GM23338 (cell line): Measurements from ENCODE around the gene STX16. TPM values are rescaled to one million over a fixed set of nuclear protein-coding genes. Genes with fewer than 3 reads are reported as not detected.

Source experiments
- ATAC-seq: fragments of 200-7000 bp; cut with Tn5 transposase; 3 replicates; pipeline ENCODE4 v1.9.1; 2020
- DNase-seq: peaks from one replicate; pipeline ENCODE4 v3.0.0-alpha.2; 2015; ENCODE audit warnings: low spot score
- H2AFZ ChIP-seq: fragments of 200-600 bp; sonication (generic); 2 replicates; pipeline ENCODE4 v1.8.0; 2016; ENCODE audit warnings: antibody characterized with exemption, mild to moderate bottlenecking, moderate library complexity
- H3F3A ChIP-seq: fragments of 200-600 bp; sonication (generic); replicated peaks from 2 replicates; pipeline ENCODE4 v1.8.0; 2017; ENCODE audit warnings: antibody characterized with exemption, mixed run types, low read depth
- H3K27ac ChIP-seq: fragments of 200-600 bp; sonication (generic); 2 replicates; pipeline ENCODE4 v1.6.1; 2016; ENCODE audit warnings: low read depth
- H3K27me3 ChIP-seq: fragments of 200-600 bp; sonication (generic); 2 replicates; pipeline ENCODE4 v1.8.0; 2016; ENCODE audit warnings: mild to moderate bottlenecking, mixed run types, moderate library complexity; ENCODE audit not compliant: insufficient read depth
- H3K36me3 ChIP-seq: fragments of 200-600 bp; sonication (generic); 2 replicates; pipeline ENCODE4 v1.8.0; 2016; ENCODE audit warnings: mild to moderate bottlenecking; ENCODE audit not compliant: insufficient read depth
- H3K4me1 ChIP-seq: fragments of 200-600 bp; sonication (generic); 2 replicates; pipeline ENCODE4 v1.8.0; 2016; ENCODE audit warnings: mild to moderate bottlenecking, moderate library complexity; ENCODE audit not compliant: insufficient read depth
- H3K4me2 ChIP-seq: fragments of 200-600 bp; sonication (generic); 2 replicates; pipeline ENCODE4 v1.7.1; 2017; ENCODE audit warnings: mixed run types
- H3K4me3 ChIP-seq: fragments of 200-600 bp; sonication (generic); 2 replicates; pipeline ENCODE4 v1.6.1; 2016; ENCODE audit warnings: mixed run types
- H3K79me2 ChIP-seq: fragments of 200-600 bp; sonication (generic); replicated peaks from 2 replicates; pipeline ENCODE4 v1.8.0; 2017; ENCODE audit warnings: mild to moderate bottlenecking; ENCODE audit not compliant: insufficient read depth
- H3K9me2 ChIP-seq: fragments of 200-600 bp; sonication (generic); 2 replicates; pipeline ENCODE4 v1.8.0; 2017; ENCODE audit not compliant: insufficient read depth
- H4K20me1 ChIP-seq: fragments of 200-600 bp; sonication (generic); replicated peaks from 2 replicates; pipeline ENCODE4 v1.8.0; 2017; ENCODE audit warnings: mild to moderate bottlenecking; ENCODE audit not compliant: insufficient read depth
- H3K27ac Mint-ChIP-seq: 2 replicates; pipeline ENCODE4 v1.8.0; 2020; ENCODE audit warnings: inconsistent platforms, mild to moderate bottlenecking, moderate library complexity, mixed read lengths
- H3K27me3 Mint-ChIP-seq: 3 replicates; pipeline ENCODE4 v1.8.0; 2022; ENCODE audit warnings: low read depth, mild to moderate bottlenecking, moderate library complexity, mixed read lengths, inconsistent platforms; ENCODE audit not compliant: insufficient read depth, poor library complexity
- H3K36me3 Mint-ChIP-seq: 3 replicates; pipeline ENCODE4 v1.8.0; 2021; ENCODE audit warnings: low read depth, mild to moderate bottlenecking, inconsistent platforms, moderate library complexity, mixed read lengths
- H3K4me1 Mint-ChIP-seq: 3 replicates; pipeline ENCODE4 v1.8.0; 2020; ENCODE audit warnings: mild to moderate bottlenecking, inconsistent platforms, mixed read lengths
- H3K4me3 Mint-ChIP-seq: 3 replicates; pipeline ENCODE4 v1.8.0; 2021; ENCODE audit warnings: moderate library complexity, mild to moderate bottlenecking, inconsistent platforms, mixed read lengths
- H3K9me3 Mint-ChIP-seq: 3 replicates; pipeline ENCODE4 v1.8.0; 2020; ENCODE audit warnings: moderate library complexity, mild to moderate bottlenecking, inconsistent platforms, mixed read lengths
- CREB1 ChIP-seq: fragments of 250-450 bp; sonication (Bioruptor Pico); IDR thresholded peaks from 2 replicates; pipeline ENCODE4 v1.5.0; 2020; ENCODE audit warnings: low read depth, mild to moderate bottlenecking, moderate library complexity
- ETS1 ChIP-seq: IDR thresholded peaks from 2 replicates; pipeline ENCODE4 v1.6.1; 2016; ENCODE audit warnings: antibody characterized with exemption
- EZH2 ChIP-seq: fragments of 200-600 bp; sonication (generic); IDR thresholded peaks from one replicate; pipeline ENCODE4 v1.8.0; 2017; ENCODE audit warnings: antibody characterized with exemption, mild to moderate bottlenecking, low read depth; ENCODE audit not compliant: unreplicated experiment
- EZH2phosphoT487 ChIP-seq: fragments of 200-600 bp; sonication (generic); IDR thresholded peaks from one replicate; pipeline ENCODE4 v1.8.1; 2018; ENCODE audit warnings: antibody characterized with exemption; ENCODE audit not compliant: unreplicated experiment
- JUNB ChIP-seq: IDR thresholded peaks from one replicate; pipeline ENCODE4 v1.6.1; 2016; ENCODE audit warnings: antibody characterized with exemption; ENCODE audit not compliant: unreplicated experiment
- NANOG ChIP-seq: IDR thresholded peaks from 2 replicates; pipeline ENCODE4 v1.6.1; 2016; ENCODE audit warnings: antibody characterized with exemption, borderline replicate concordance
- POLR2AphosphoS5 ChIP-seq: IDR thresholded peaks from 2 replicates; pipeline ENCODE4 v1.6.1; 2016; ENCODE audit warnings: antibody characterized with exemption, low read depth
- STAT1 ChIP-seq: IDR thresholded peaks from one replicate; pipeline ENCODE4 v1.6.1; 2016; ENCODE audit warnings: antibody characterized with exemption; ENCODE audit not compliant: unreplicated experiment
- ZNF114 ChIP-seq: fragments of 250-450 bp; sonication (Bioruptor Pico); IDR thresholded peaks from 2 replicates; pipeline ENCODE4 v1.5.0; 2020; ENCODE audit warnings: mild to moderate bottlenecking, moderate library complexity
- ZNF331 ChIP-seq: fragments of 250-450 bp; sonication (Bioruptor Pico); IDR thresholded peaks from 2 replicates; pipeline ENCODE4 v1.5.0; 2020; ENCODE audit warnings: low read depth, mild to moderate bottlenecking, moderate library complexity
- ZNF462 ChIP-seq: fragments of 250-450 bp; sonication (Bioruptor Pico); IDR thresholded peaks from 2 replicates; pipeline ENCODE4 v1.5.0; 2020; ENCODE audit warnings: mild to moderate bottlenecking, moderate library complexity
- polyA plus RNA-seq: library from polyadenylated mRNA; unstranded; fragments of >200 nt; fragmentation: Nextera tagmentation; extraction: Ambion mirVana; gene quantifications from 2 replicates; pipeline ENCODE4 v1.2.1, GENCODE V29; 2016
- total RNA-seq: library from RNA; depleted of rRNA; stranded (reverse); fragments of >200 nt; shearing (Covaris generic); gene quantifications from 2 replicates; pipeline ENCODE4 v1.2.3, GENCODE V29; 2014
- TF ChIP-seq, protein P1 (sequence below), 2 experiments: fragments of 200-600 bp in 1 of 2; sonication (generic) in 1 of 2; conservative IDR thresholded peaks; 2 replicates each; pipeline versions ENCODE4 v1.5.1 to v1.6.1; 2016 to 2017; ENCODE audit warnings: antibody characterized with exemption in 2 of 2, low read depth in 2 of 2, mild to moderate bottlenecking in 2 of 2, moderate library complexity in 1 of 2
- TF ChIP-seq, protein P2 (sequence below): IDR thresholded peaks from one replicate; pipeline ENCODE4 v1.6.1; 2018; ENCODE audit warnings: antibody characterized with exemption; ENCODE audit not compliant: unreplicated experiment

Gene STX16
- total and polyA plus RNA-seq, 2 experiments from 2014 or later = 31.2 to 70.5 TPM

DNA sequence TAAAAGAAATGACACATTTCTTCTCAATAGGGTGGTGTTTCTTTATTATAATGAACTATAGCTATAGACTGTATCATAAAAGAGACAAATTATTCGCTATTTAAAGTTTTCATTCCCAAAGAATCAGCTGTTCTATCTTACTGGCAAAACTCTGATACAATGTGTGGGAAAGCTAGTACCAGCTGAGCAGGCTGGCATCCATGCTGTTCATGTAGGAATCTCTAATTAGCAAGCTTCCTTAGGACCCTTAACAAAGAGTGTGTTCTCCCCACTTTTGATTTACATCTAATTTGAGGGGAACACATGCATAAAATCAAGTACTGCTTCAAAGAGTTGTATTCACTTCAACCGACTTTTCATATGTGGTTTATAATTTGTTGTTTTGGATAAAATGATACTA, 13.2 kb downstream of the STX16 start:
- ATAC-seq (no peak), DNase-seq (no peak)
- Histone ChIP-seq H3K4me2 (no peak overlapping the region), H4K20me1 (no peaks in the 10 kb centered on the region), H3K36me3 (peaks cover 2% of the 10 kb centered on the region; the same call in 1 of the 2 replicates), H3K4me1 (peaks cover 59% of the 10 kb centered on the region), H3F3A (peaks cover 11% of the 10 kb centered on the region), H3K27me3 (no peaks in the 10 kb centered on the region), H3K9me2 (no peaks in the 10 kb centered on the region), H3K4me3 (no peak overlapping the region), H2AFZ (no peak overlapping the region), H3K79me2 (peaks cover 85% of the 10 kb centered on the region), H3K27ac (peak overlapping the region; percentile 46; the same call in 1 of the 2 replicates)
- H3K4me1 Mint-ChIP-seq = peaks cover 77% of the 10 kb centered on the region
- H3K27ac Mint-ChIP-seq = no peak overlapping the region
- no peak for TF ChIP-seq EZH2
- TF ChIP-seq, protein P1, sequence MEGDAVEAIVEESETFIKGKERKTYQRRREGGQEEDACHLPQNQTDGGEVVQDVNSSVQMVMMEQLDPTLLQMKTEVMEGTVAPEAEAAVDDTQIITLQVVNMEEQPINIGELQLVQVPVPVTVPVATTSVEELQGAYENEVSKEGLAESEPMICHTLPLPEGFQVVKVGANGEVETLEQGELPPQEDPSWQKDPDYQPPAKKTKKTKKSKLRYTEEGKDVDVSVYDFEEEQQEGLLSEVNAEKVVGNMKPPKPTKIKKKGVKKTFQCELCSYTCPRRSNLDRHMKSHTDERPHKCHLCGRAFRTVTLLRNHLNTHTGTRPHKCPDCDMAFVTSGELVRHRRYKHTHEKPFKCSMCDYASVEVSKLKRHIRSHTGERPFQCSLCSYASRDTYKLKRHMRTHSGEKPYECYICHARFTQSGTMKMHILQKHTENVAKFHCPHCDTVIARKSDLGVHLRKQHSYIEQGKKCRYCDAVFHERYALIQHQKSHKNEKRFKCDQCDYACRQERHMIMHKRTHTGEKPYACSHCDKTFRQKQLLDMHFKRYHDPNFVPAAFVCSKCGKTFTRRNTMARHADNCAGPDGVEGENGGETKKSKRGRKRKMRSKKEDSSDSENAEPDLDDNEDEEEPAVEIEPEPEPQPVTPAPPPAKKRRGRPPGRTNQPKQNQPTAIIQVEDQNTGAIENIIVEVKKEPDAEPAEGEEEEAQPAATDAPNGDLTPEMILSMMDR (conservative IDR thresholded peaks at IDR 0.05; ENCODE audit: low read depth in 2 of 2) = no peak
- no peak for TF ChIP-seq JUNB
- TF ChIP-seq, protein P2, sequence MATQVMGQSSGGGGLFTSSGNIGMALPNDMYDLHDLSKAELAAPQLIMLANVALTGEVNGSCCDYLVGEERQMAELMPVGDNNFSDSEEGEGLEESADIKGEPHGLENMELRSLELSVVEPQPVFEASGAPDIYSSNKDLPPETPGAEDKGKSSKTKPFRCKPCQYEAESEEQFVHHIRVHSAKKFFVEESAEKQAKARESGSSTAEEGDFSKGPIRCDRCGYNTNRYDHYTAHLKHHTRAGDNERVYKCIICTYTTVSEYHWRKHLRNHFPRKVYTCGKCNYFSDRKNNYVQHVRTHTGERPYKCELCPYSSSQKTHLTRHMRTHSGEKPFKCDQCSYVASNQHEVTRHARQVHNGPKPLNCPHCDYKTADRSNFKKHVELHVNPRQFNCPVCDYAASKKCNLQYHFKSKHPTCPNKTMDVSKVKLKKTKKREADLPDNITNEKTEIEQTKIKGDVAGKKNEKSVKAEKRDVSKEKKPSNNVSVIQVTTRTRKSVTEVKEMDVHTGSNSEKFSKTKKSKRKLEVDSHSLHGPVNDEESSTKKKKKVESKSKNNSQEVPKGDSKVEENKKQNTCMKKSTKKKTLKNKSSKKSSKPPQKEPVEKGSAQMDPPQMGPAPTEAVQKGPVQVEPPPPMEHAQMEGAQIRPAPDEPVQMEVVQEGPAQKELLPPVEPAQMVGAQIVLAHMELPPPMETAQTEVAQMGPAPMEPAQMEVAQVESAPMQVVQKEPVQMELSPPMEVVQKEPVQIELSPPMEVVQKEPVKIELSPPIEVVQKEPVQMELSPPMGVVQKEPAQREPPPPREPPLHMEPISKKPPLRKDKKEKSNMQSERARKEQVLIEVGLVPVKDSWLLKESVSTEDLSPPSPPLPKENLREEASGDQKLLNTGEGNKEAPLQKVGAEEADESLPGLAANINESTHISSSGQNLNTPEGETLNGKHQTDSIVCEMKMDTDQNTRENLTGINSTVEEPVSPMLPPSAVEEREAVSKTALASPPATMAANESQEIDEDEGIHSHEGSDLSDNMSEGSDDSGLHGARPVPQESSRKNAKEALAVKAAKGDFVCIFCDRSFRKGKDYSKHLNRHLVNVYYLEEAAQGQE = no peak
- no peak for TF ChIP-seq ZNF331
- TF ChIP-seq POLR2AphosphoS5 = no peak
- no peak for TF ChIP-seq ZNF114 (CRISPR knock-in tag)
- no peak for TF ChIP-seq EZH2phosphoT487
- no peak for TF ChIP-seq ZNF462
- no peak for TF ChIP-seq CREB1
- no peak for TF ChIP-seq STAT1
- no peak for TF ChIP-seq NANOG
- TF ChIP-seq ETS1 = no peak
- H3K36me3 Mint-ChIP-seq = peaks cover 52% of the 10 kb centered on the region; the same call in 2 of the 3 replicates
- no peak overlapping the region for H3K4me3 Mint-ChIP-seq
- peaks cover 6% of the 10 kb centered on the region for H3K27me3 Mint-ChIP-seq
- no peaks in the 10 kb centered on the region for H3K9me3 Mint-ChIP-seq
